Mesothelial cell of epicardium (in vitro differentiated cells): ENCODE measurements around the gene IL2RA. TPM values are rescaled to one million over a fixed set of nuclear protein-coding genes. Genes with fewer than 3 reads are reported as not detected.

ENCODE experiments used
- DNase-seq, 2 experiments: peaks; one replicate each; pipeline ENCODE4 v3.0.0; 2021; ENCODE audit warnings: low spot score in 2 of 2; ENCODE audit not compliant: unreplicated experiment in 2 of 2
- H3K27ac Mint-ChIP-seq: 2 replicates; pipeline ENCODE4 v1.8.0; 2021; ENCODE audit warnings: mixed read lengths
- H3K27me3 Mint-ChIP-seq: 2 replicates; pipeline ENCODE4 v1.8.0; 2021; ENCODE audit warnings: low read depth, mixed read lengths
- H3K36me3 Mint-ChIP-seq: 2 replicates; pipeline ENCODE4 v1.8.0; 2021; ENCODE audit warnings: mixed read lengths
- H3K4me1 Mint-ChIP-seq: 2 replicates; pipeline ENCODE4 v1.8.0; 2021; ENCODE audit warnings: mixed read lengths
- H3K4me3 Mint-ChIP-seq: 2 replicates; pipeline ENCODE4 v1.8.0; 2021; ENCODE audit warnings: mild to moderate bottlenecking, moderate library complexity, mixed read lengths
- H3K9me3 Mint-ChIP-seq: 2 replicates; pipeline ENCODE4 v1.8.0; 2021; ENCODE audit warnings: mixed read lengths
- CTCF ChIP-seq: fragments of 200-600 bp; sonication (generic); IDR thresholded peaks from one replicate; pipeline ENCODE4 v1.5.0; 2021; ENCODE audit warnings: antibody characterized with exemption; ENCODE audit not compliant: unreplicated experiment
- total RNA-seq: library from RNA; stranded (reverse); gene quantifications from 3 replicates; pipeline ENCODE4 v1.2.1, GENCODE V29; 2021

The IL2RA gene
- total RNA-seq, 1 donor from 2014 or later = not detected

GRCh38 chr10:6030217-6030616, 31.9 kb downstream of the IL2RA start:
- H3K36me3 Mint-ChIP-seq = peaks cover 3% of the 10 kb centered on the region
- no peak overlapping the region for H3K27ac Mint-ChIP-seq
- DNase-seq = no peak
- H3K27me3 Mint-ChIP-seq = peaks cover 6% of the 10 kb centered on the region
- TF ChIP-seq CTCF = no peak
- H3K4me3 Mint-ChIP-seq = no peak overlapping the region
- no peaks in the 10 kb centered on the region for H3K4me1 Mint-ChIP-seq
- H3K9me3 Mint-ChIP-seq = peaks cover 18% of the 10 kb centered on the region

- peaks cover 3% of the 10 kb centered on the region for H3K36me3 Mint-ChIP-seq
- TF ChIP-seq CTCF = no peak
- no peak overlapping the region for H3K27ac Mint-ChIP-seq
- DNase-seq = no peak
- H3K4me1 Mint-ChIP-seq = no peaks in the 10 kb centered on the region
- H3K9me3 Mint-ChIP-seq = peaks cover 18% of the 10 kb centered on the region
- peaks cover 12% of the 10 kb centered on the region for H3K27me3 Mint-ChIP-seq
- no peak overlapping the region for H3K4me3 Mint-ChIP-seq
These were observed 34.2 kb downstream of the IL2RA start for GRCh38 chr10:6027929-6028328.

GRCh38 chr10:6025683-6026255, 36.4 kb downstream of the IL2RA start:
- H3K4me3 Mint-ChIP-seq = no peak overlapping the region
- H3K9me3 Mint-ChIP-seq = peaks cover 10% of the 10 kb centered on the region
- TF ChIP-seq CTCF = no peak
- H3K27me3 Mint-ChIP-seq = peaks cover 27% of the 10 kb centered on the region
- no peaks in the 10 kb centered on the region for H3K4me1 Mint-ChIP-seq
- no peak for DNase-seq
- H3K27ac Mint-ChIP-seq = no peak overlapping the region
- H3K36me3 Mint-ChIP-seq = peaks cover 3% of the 10 kb centered on the region

- H3K27me3 Mint-ChIP-seq = peaks cover 29% of the 10 kb centered on the region
- no peaks in the 10 kb centered on the region for H3K9me3 Mint-ChIP-seq
- no peak overlapping the region for H3K27ac Mint-ChIP-seq
- H3K36me3 Mint-ChIP-seq = no peaks in the 10 kb centered on the region
- no peak for TF ChIP-seq CTCF
- H3K4me3 Mint-ChIP-seq = no peak overlapping the region
- DNase-seq = no peak
- no peaks in the 10 kb centered on the region for H3K4me1 Mint-ChIP-seq
These were observed 37.9 kb downstream of the IL2RA start for GRCh38 chr10:6024334-6024682.

- Mint-ChIP-seq H3K27ac (no peak overlapping the region), H3K36me3 (no peaks in the 10 kb centered on the region), H3K4me1 (no peaks in the 10 kb centered on the region), H3K27me3 (peaks cover 33% of the 10 kb centered on the region), H3K9me3 (peaks cover 4% of the 10 kb centered on the region), H3K4me3 (no peak overlapping the region)
- DNase-seq = no peak
- no peak for TF ChIP-seq CTCF
These were observed 38.4 kb downstream of the IL2RA start for GRCh38 chr10:6023661-6024333.
